Neuronal stem cell (in vitro differentiated cells): Measurements from ENCODE around the gene DAPK2. TPM values are rescaled to one million over a fixed set of nuclear protein-coding genes. Genes with fewer than 3 reads are reported as not detected.

Experiments used
- DNase-seq: peaks from one replicate; pipeline ENCODE4 v3.0.0-alpha.2; 2013; ENCODE audit warnings: low spot score
- H2AFZ ChIP-seq: one replicate; pipeline ENCODE4 v1.6.1; 2013; ENCODE audit warnings: mild to moderate bottlenecking, low read length, inconsistent platforms
- H2AK5ac ChIP-seq: 2 replicates; pipeline ENCODE4 v1.6.1; 2013; ENCODE audit warnings: low read depth, mild to moderate bottlenecking, inconsistent platforms, low read length, moderate library complexity, mixed read lengths
- H2BK120ac ChIP-seq: 2 replicates; pipeline ENCODE4 v1.6.1; 2013; ENCODE audit warnings: low read depth, mild to moderate bottlenecking, inconsistent platforms, low read length, moderate library complexity, mixed read lengths
- H2BK12ac ChIP-seq: one replicate; pipeline ENCODE4 v1.6.1; 2013; ENCODE audit warnings: low read length, inconsistent platforms
- H2BK15ac ChIP-seq: 2 replicates; pipeline ENCODE4 v1.6.1; 2013; ENCODE audit warnings: mild to moderate bottlenecking, low read length, inconsistent platforms, mixed read lengths
- H2BK5ac ChIP-seq: one replicate; pipeline ENCODE4 v1.6.1; 2013; ENCODE audit warnings: inconsistent platforms, mild to moderate bottlenecking, low read length, moderate library complexity
- H3K14ac ChIP-seq: one replicate; pipeline ENCODE4 v1.6.1; 2013; ENCODE audit warnings: low read length, inconsistent platforms
- H3K18ac ChIP-seq: 2 replicates; pipeline ENCODE4 v1.6.1; 2013; ENCODE audit warnings: low read length, inconsistent platforms
- H3K23ac ChIP-seq: 2 replicates; pipeline ENCODE4 v1.6.1; 2013; ENCODE audit warnings: low read depth, mild to moderate bottlenecking, mixed read lengths, low read length, inconsistent platforms; ENCODE audit not compliant: poor library complexity
- H3K27ac ChIP-seq: replicated peaks from 3 replicates; pipeline ENCODE4 v1.5.1; 2013; ENCODE audit warnings: low read length, inconsistent platforms
- H3K27me3 ChIP-seq, 3 experiments: 2 replicates each; pipeline ENCODE4 v1.6.1; 2013; ENCODE audit warnings: low read length in 3 of 3, mild to moderate bottlenecking in 2 of 3, inconsistent platforms in 1 of 3, low read depth in 1 of 3, mixed read lengths in 1 of 3, moderate library complexity in 1 of 3; ENCODE audit not compliant: control insufficient read depth in 3 of 3, insufficient read depth in 3 of 3
- H3K36me3 ChIP-seq, 2 donors: replicated peaks in 1 of 2; 2 replicates each; pipeline ENCODE4 v1.6.1; 2013; ENCODE audit warnings: low read length in 2 of 2; ENCODE audit not compliant: control insufficient read depth in 2 of 2, insufficient read depth in 2 of 2
- H3K4ac ChIP-seq: 2 replicates; pipeline ENCODE4 v1.6.1; 2013; ENCODE audit warnings: inconsistent platforms, mild to moderate bottlenecking, low read length, moderate library complexity
- H3K4me1 ChIP-seq, 2 donors: 1 replicate in 1 of 2; 2 replicates in 1 of 2; pipeline ENCODE4 v1.6.1; 2013; ENCODE audit warnings: low read length in 2 of 2, low read depth in 1 of 2; ENCODE audit not compliant: control insufficient read depth in 2 of 2, insufficient read depth in 1 of 2
- H3K4me2 ChIP-seq: one replicate; pipeline ENCODE4 v1.6.1; 2013; ENCODE audit warnings: mild to moderate bottlenecking, low read length, inconsistent platforms; ENCODE audit not compliant: insufficient read depth, poor library complexity, severe bottlenecking
- H3K4me3 ChIP-seq, 2 donors: 2 replicates each; pipeline ENCODE4 v1.5.1; 2013; ENCODE audit warnings: low read length in 2 of 2, mild to moderate bottlenecking in 2 of 2, inconsistent platforms in 1 of 2, moderate library complexity in 1 of 2
- H3K79me1 ChIP-seq: one replicate; pipeline ENCODE4 v1.6.1; 2013; ENCODE audit warnings: low read depth, mild to moderate bottlenecking, inconsistent platforms, low read length, moderate library complexity
- H3K9ac ChIP-seq: one replicate; pipeline ENCODE4 v1.6.1; 2013; ENCODE audit warnings: mild to moderate bottlenecking, low read depth, low read length, inconsistent platforms; ENCODE audit not compliant: poor library complexity
- H3K9me3 ChIP-seq, 2 donors: replicated peaks in 1 of 2; 2 replicates each; pipeline versions ENCODE3 to v1.6.1; 2013; ENCODE audit warnings: low read length in 2 of 2, mild to moderate bottlenecking in 2 of 2, inconsistent platforms in 1 of 2, low read depth in 1 of 2, mixed read lengths in 1 of 2, moderate library complexity in 1 of 2; ENCODE audit not compliant: control insufficient read depth in 2 of 2, insufficient read depth in 1 of 2
- H4K8ac ChIP-seq: one replicate; pipeline ENCODE4 v1.6.1; 2013; ENCODE audit warnings: low read depth, mild to moderate bottlenecking, inconsistent platforms, low read length, moderate library complexity
- H4K91ac ChIP-seq: one replicate; pipeline ENCODE4 v1.6.1; 2013; ENCODE audit warnings: low read length, low read depth, mild to moderate bottlenecking, inconsistent platforms; ENCODE audit not compliant: poor library complexity
- WGBS, 2 donors: extraction: QIAGEN DNeasy Blood & Tissue Kit; methylation state at CpG; one replicate each; pipeline ENCODE4 v1.1.7; 2013; ENCODE audit warnings: missing lambda C conversion rate in 2 of 2, mixed read lengths in 1 of 2; ENCODE audit not compliant: insufficient read length in 2 of 2, insufficient replicate concordance in 1 of 2; ENCODE audit errors: extremely low coverage in 2 of 2; 5-methylcytosine and 5-hydroxymethylcytosine counted together
- small RNA-seq: library from polyadenylated mRNA; stranded (forward); fragments of <200 nt; extraction: miRNeasy Mini kit (QIAGEN cat#:217004); gene quantifications from one replicate; pipeline ENCODE3, GENCODE V24; 2013; ENCODE audit not compliant: insufficient read depth

The DAPK2 gene

DNA sequence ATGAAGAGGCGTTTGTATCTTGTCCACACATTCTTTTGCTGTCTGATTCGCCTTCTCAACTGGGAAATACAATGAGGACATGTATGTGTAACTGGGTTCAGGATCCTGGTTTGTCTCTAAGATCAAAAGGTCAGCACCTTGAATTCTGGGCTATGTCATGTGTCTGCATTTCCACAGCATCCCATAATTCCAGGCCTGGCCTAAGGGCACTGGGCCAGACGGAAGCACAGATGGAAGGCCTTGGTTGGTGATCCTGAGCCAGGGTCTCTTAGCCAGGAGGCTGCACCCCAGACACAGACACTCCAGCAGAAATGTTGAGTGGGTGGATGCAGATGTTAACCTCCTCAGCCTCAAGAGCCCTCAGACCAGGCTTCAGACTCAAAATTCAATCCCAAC lies 188.8 kb downstream of the DAPK2 start:
- H3K14ac ChIP-seq = no peak overlapping the region
- no peak overlapping the region for H3K18ac ChIP-seq
- H3K79me1 ChIP-seq = no peaks in the 10 kb centered on the region
- H3K27me3 ChIP-seq = peaks cover 0 to 5% (median 0%) of the 10 kb centered on the region in 3 experiments
- peak overlapping the region; percentile 4 for H2AFZ ChIP-seq
- no peak overlapping the region for H3K27ac ChIP-seq
- H3K9me3 ChIP-seq = no peaks in the 10 kb centered on the region
- H2BK5ac ChIP-seq = no peak overlapping the region
- no peak for DNase-seq
- H2BK120ac ChIP-seq = no peak overlapping the region
- no peak overlapping the region for H2BK12ac ChIP-seq
- no CpG with 5 or more reads among the region's 3 CpGs for WGBS, 2 donors
- H3K4ac ChIP-seq = no peak overlapping the region
- H4K91ac ChIP-seq = no peak overlapping the region
- H3K4me1 ChIP-seq = peaks cover 4 to 14% of the 10 kb centered on the region in 2 donors
- H3K36me3 ChIP-seq = no peaks in the 10 kb centered on the region
- H3K4me3 ChIP-seq = no peak overlapping the region
- peak overlapping the region; percentile 5 for H3K9ac ChIP-seq
- no peak overlapping the region for H2AK5ac ChIP-seq
- H4K8ac ChIP-seq = no peak overlapping the region
- no peak overlapping the region for H2BK15ac ChIP-seq
- H3K23ac ChIP-seq = no peak overlapping the region
- H3K4me2 ChIP-seq = no peak overlapping the region

Small RNA genes within 50 kb of the gene (small RNA-seq; reads per million reads assigned to genes)
- gene AC015914.2 = not detected
- not detected for gene MIR422A
